ENCODE data around the gene ADGRV1.
A peak's percentile ranks its signal among the peaks of the same experiment; 100 is the strongest.

ADGRV1 gene

DNA sequence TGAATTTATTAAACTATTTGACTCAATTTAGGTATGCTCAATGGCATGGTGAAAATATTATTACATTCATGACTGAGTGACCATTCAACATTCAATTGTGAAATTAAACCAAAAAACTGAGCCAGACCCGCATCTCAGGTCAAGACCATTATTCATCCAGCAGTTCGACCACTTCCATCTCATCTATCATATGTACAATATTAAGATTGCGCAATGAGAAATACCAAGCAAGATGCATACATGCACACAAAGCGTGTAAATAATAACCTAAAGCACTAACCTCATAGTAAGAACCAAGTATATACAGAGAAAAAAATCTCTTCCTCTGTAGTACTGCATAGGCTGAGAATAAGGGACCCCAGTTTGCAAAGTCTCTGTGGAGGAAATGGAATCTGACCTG lies 310.2 kb downstream of the ADGRV1 start:
- Histone ChIP-seq H3K4me1 (ENCODE audit: control insufficient read depth in 5 of 5, insufficient read depth in 5 of 5, low read length in 5 of 5) (peaks cover 0 to 28% (median 2%) of the 10 kb centered on the region in 5 donors), H3K27ac (ENCODE audit: low read depth, low read length) (no peak overlapping the region), H3K4me3 (ENCODE audit: low read depth in 1 of 5, low read length in 5 of 5) (no peak overlapping the region), H3K36me3 (ENCODE audit: control insufficient read depth in 5 of 5, insufficient read depth in 5 of 5, low read length in 5 of 5) (no peaks in the 10 kb centered on the region), H3K9me3 (ENCODE audit: control insufficient read depth in 5 of 5, low read length in 5 of 5) (no peaks in the 10 kb centered on the region), H3K27me3 (ENCODE audit: control insufficient read depth in 5 of 5, insufficient read depth in 4 of 5, low read length in 5 of 5) (no peaks in the 10 kb centered on the region), H3K9ac (ENCODE audit: low read length in 5 of 5) (no peak overlapping the region)

GRCh38 chr5:90871391-90871991 lies 312.9 kb downstream of the ADGRV1 start:
- no peaks in the 10 kb centered on the region for H3K9me3 ChIP-seq (ENCODE audit: control insufficient read depth in 5 of 5, low read length in 5 of 5)
- H3K27ac ChIP-seq (ENCODE audit: low read depth, low read length): no peak overlapping the region
- H3K36me3 ChIP-seq (ENCODE audit: control insufficient read depth in 5 of 5, insufficient read depth in 5 of 5, low read length in 5 of 5): no peaks in the 10 kb centered on the region
- no peak overlapping the region for H3K4me3 ChIP-seq (ENCODE audit: low read depth in 1 of 5, low read length in 5 of 5)
- no peaks in the 10 kb centered on the region for H3K27me3 ChIP-seq (ENCODE audit: control insufficient read depth in 5 of 5, insufficient read depth in 4 of 5, low read length in 5 of 5)
- H3K4me1 ChIP-seq (ENCODE audit: control insufficient read depth in 5 of 5, insufficient read depth in 5 of 5, low read length in 5 of 5): peaks cover 0 to 28% (median 2%) of the 10 kb centered on the region in 5 donors
- H3K9ac ChIP-seq (ENCODE audit: low read length in 5 of 5): no peak overlapping the region

DNA sequence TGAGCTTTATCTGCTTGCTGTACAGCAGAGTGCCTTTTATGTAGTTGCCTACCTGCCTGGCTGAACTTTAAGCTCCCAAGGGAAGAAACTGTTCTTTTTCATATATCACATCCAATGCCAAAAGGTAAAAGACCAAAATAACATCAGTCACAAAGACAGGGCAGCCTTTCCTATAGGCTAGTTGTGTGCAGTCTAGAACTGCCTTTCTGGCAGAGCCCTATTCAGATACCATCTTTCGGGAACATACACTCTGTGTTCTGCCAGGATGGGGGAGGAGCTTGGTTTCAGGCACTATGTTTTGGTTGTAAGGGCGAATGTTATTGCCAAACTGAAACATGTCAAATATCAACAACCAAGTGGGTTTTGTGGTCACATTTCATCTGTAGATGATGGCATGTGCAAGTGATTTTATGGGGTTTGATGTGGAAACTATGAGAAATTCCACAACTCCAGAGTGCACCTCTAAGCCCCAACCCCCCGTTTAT lies 314.5 kb downstream of the ADGRV1 start:
- H3K9me3 ChIP-seq (ENCODE audit: control insufficient read depth in 5 of 5, low read length in 5 of 5): no peaks in the 10 kb centered on the region
- no peak overlapping the region for H3K9ac ChIP-seq (ENCODE audit: low read length in 5 of 5)
- no peak overlapping the region for H3K4me3 ChIP-seq (ENCODE audit: low read depth in 1 of 5, low read length in 5 of 5)
- H3K27me3 ChIP-seq (ENCODE audit: control insufficient read depth in 5 of 5, insufficient read depth in 4 of 5, low read length in 5 of 5): no peaks in the 10 kb centered on the region
- no peak overlapping the region for H3K27ac ChIP-seq (ENCODE audit: low read depth, low read length)
- no peaks in the 10 kb centered on the region for H3K36me3 ChIP-seq (ENCODE audit: control insufficient read depth in 5 of 5, insufficient read depth in 5 of 5, low read length in 5 of 5)
- peaks cover 0 to 21% (median 3%) of the 10 kb centered on the region in 5 donors for H3K4me1 ChIP-seq (ENCODE audit: control insufficient read depth in 5 of 5, insufficient read depth in 5 of 5, low read length in 5 of 5)

GRCh38 chr5:90874066-90874465 lies 315.5 kb downstream of the ADGRV1 start:
- Histone ChIP-seq H3K27ac (ENCODE audit: low read depth, low read length) (no peak overlapping the region), H3K36me3 (ENCODE audit: control insufficient read depth in 5 of 5, insufficient read depth in 5 of 5, low read length in 5 of 5) (no peaks in the 10 kb centered on the region), H3K27me3 (ENCODE audit: control insufficient read depth in 5 of 5, insufficient read depth in 4 of 5, low read length in 5 of 5) (no peaks in the 10 kb centered on the region), H3K4me1 (ENCODE audit: control insufficient read depth in 5 of 5, insufficient read depth in 5 of 5, low read length in 5 of 5) (peaks cover 0 to 30% (median 8%) of the 10 kb centered on the region in 5 donors), H3K9me3 (ENCODE audit: control insufficient read depth in 5 of 5, low read length in 5 of 5) (no peaks in the 10 kb centered on the region), H3K9ac (ENCODE audit: low read length in 5 of 5) (no peak overlapping the region), H3K4me3 (ENCODE audit: low read depth in 1 of 5, low read length in 5 of 5) (no peak overlapping the region)

GRCh38 chr5:90875456-90875855 lies 316.9 kb downstream of the ADGRV1 start:
- H3K27me3 ChIP-seq (ENCODE audit: control insufficient read depth in 5 of 5, insufficient read depth in 4 of 5, low read length in 5 of 5): no peaks in the 10 kb centered on the region
- no peak overlapping the region for H3K27ac ChIP-seq (ENCODE audit: low read depth, low read length)
- no peak overlapping the region for H3K9ac ChIP-seq (ENCODE audit: low read length in 5 of 5)
- no peaks in the 10 kb centered on the region for H3K36me3 ChIP-seq (ENCODE audit: control insufficient read depth in 5 of 5, insufficient read depth in 5 of 5, low read length in 5 of 5)
- peaks cover 0 to 32% (median 9%) of the 10 kb centered on the region in 5 donors for H3K4me1 ChIP-seq (ENCODE audit: control insufficient read depth in 5 of 5, insufficient read depth in 5 of 5, low read length in 5 of 5)
- H3K4me3 ChIP-seq (ENCODE audit: low read depth in 1 of 5, low read length in 5 of 5): no peak overlapping the region
- no peaks in the 10 kb centered on the region for H3K9me3 ChIP-seq (ENCODE audit: control insufficient read depth in 5 of 5, low read length in 5 of 5)

GRCh38 chr5:90876366-90876765 lies 317.8 kb downstream of the ADGRV1 start:
- Histone ChIP-seq H3K4me3 (ENCODE audit: low read depth in 1 of 5, low read length in 5 of 5) (no peak overlapping the region), H3K9me3 (ENCODE audit: control insufficient read depth in 5 of 5, low read length in 5 of 5) (no peaks in the 10 kb centered on the region), H3K27me3 (ENCODE audit: control insufficient read depth in 5 of 5, insufficient read depth in 4 of 5, low read length in 5 of 5) (no peaks in the 10 kb centered on the region), H3K27ac (ENCODE audit: low read depth, low read length) (no peak overlapping the region), H3K4me1 (ENCODE audit: control insufficient read depth in 5 of 5, insufficient read depth in 5 of 5, low read length in 5 of 5) (peaks cover 0 to 31% (median 9%) of the 10 kb centered on the region in 5 donors), H3K36me3 (ENCODE audit: control insufficient read depth in 5 of 5, insufficient read depth in 5 of 5, low read length in 5 of 5) (no peaks in the 10 kb centered on the region), H3K9ac (ENCODE audit: low read length in 5 of 5) (no peak overlapping the region)

GRCh38 chr5:90877049-90877448 lies 318.5 kb downstream of the ADGRV1 start:
- Histone ChIP-seq H3K9me3 (ENCODE audit: control insufficient read depth in 5 of 5, low read length in 5 of 5) (no peaks in the 10 kb centered on the region), H3K27ac (ENCODE audit: low read depth, low read length) (no peak overlapping the region), H3K9ac (ENCODE audit: low read length in 5 of 5) (no peak overlapping the region), H3K4me1 (ENCODE audit: control insufficient read depth in 5 of 5, insufficient read depth in 5 of 5, low read length in 5 of 5) (peaks cover 0 to 24% (median 9%) of the 10 kb centered on the region in 5 donors), H3K36me3 (ENCODE audit: control insufficient read depth in 5 of 5, insufficient read depth in 5 of 5, low read length in 5 of 5) (no peaks in the 10 kb centered on the region), H3K27me3 (ENCODE audit: control insufficient read depth in 5 of 5, insufficient read depth in 4 of 5, low read length in 5 of 5) (no peaks in the 10 kb centered on the region), H3K4me3 (ENCODE audit: low read depth in 1 of 5, low read length in 5 of 5) (no peak overlapping the region)

DNA sequence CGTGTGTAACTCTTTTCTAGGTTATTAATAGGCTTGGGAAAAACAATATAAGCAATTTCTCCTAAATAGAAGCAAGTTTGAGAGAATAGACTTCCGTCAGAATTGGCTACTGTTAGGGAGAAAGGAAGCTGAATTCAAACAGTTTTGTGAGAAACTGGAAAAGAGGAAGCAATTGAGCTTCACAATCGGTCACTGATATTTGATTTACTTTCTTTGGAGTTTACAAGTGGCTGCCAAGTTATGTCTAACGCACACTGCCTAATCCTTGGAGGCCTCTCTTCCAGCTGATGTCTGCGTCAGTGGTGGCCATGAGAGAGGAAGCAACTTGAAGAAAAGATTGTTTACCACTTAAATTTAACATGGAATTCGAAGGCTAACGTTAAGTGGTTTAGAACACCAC lies 319.5 kb downstream of the ADGRV1 start:
- no peaks in the 10 kb centered on the region for H3K36me3 ChIP-seq (ENCODE audit: control insufficient read depth in 5 of 5, insufficient read depth in 5 of 5, low read length in 5 of 5)
- peak overlapping the region; percentile 12 for H3K27ac ChIP-seq (ENCODE audit: low read depth, low read length)
- no peak overlapping the region for H3K9ac ChIP-seq (ENCODE audit: low read length in 5 of 5)

GRCh38 chr5:90878549-90879196 lies 320.1 kb downstream of the ADGRV1 start:
- H3K9ac ChIP-seq (ENCODE audit: low read length in 5 of 5): no peak overlapping the region
- no peaks in the 10 kb centered on the region for H3K27me3 ChIP-seq (ENCODE audit: control insufficient read depth in 5 of 5, insufficient read depth in 4 of 5, low read length in 5 of 5)
- no peaks in the 10 kb centered on the region for H3K9me3 ChIP-seq (ENCODE audit: control insufficient read depth in 5 of 5, low read length in 5 of 5)
- H3K27ac ChIP-seq (ENCODE audit: low read depth, low read length): peak overlapping the region; percentile 12
- H3K4me1 ChIP-seq (ENCODE audit: control insufficient read depth in 5 of 5, insufficient read depth in 5 of 5, low read length in 5 of 5): peaks cover 0 to 15% (median 8%) of the 10 kb centered on the region in 5 donors
- no peaks in the 10 kb centered on the region for H3K36me3 ChIP-seq (ENCODE audit: control insufficient read depth in 5 of 5, insufficient read depth in 5 of 5, low read length in 5 of 5)
- H3K4me3 ChIP-seq (ENCODE audit: low read depth in 1 of 5, low read length in 5 of 5): no peak overlapping the region

More for the DNA sequence above, 319.5 kb downstream of the ADGRV1 start:
- Histone ChIP-seq H3K4me1 (ENCODE audit: control insufficient read depth in 5 of 5, insufficient read depth in 5 of 5, low read length in 5 of 5) (peaks cover 0 to 16% (median 8%) of the 10 kb centered on the region in 5 donors), H3K4me3 (ENCODE audit: low read depth in 1 of 5, low read length in 5 of 5) (no peak overlapping the region), H3K27me3 (ENCODE audit: control insufficient read depth in 5 of 5, insufficient read depth in 4 of 5, low read length in 5 of 5) (no peaks in the 10 kb centered on the region), H3K9me3 (ENCODE audit: control insufficient read depth in 5 of 5, low read length in 5 of 5) (no peaks in the 10 kb centered on the region)

GRCh38 chr5:90881626-90882150 lies 323.1 kb downstream of the ADGRV1 start:
- H3K36me3 ChIP-seq (ENCODE audit: control insufficient read depth in 5 of 5, insufficient read depth in 5 of 5, low read length in 5 of 5): no peaks in the 10 kb centered on the region
- H3K4me3 ChIP-seq (ENCODE audit: low read depth in 1 of 5, low read length in 5 of 5): no peak overlapping the region
- H3K4me1 ChIP-seq (ENCODE audit: control insufficient read depth in 5 of 5, insufficient read depth in 5 of 5, low read length in 5 of 5): peaks cover 0 to 15% (median 8%) of the 10 kb centered on the region in 5 donors
- H3K27me3 ChIP-seq (ENCODE audit: control insufficient read depth in 5 of 5, insufficient read depth in 4 of 5, low read length in 5 of 5): no peaks in the 10 kb centered on the region
- no peak overlapping the region for H3K9ac ChIP-seq (ENCODE audit: low read length in 5 of 5)
- no peaks in the 10 kb centered on the region for H3K9me3 ChIP-seq (ENCODE audit: control insufficient read depth in 5 of 5, low read length in 5 of 5)
- H3K27ac ChIP-seq (ENCODE audit: low read depth, low read length): no peak overlapping the region
